Body of pancreas (tissue), 4 donors: ENCODE data around the gene CAMTA1. TPM values are rescaled to one million over a fixed set of nuclear protein-coding genes. Genes with fewer than 3 reads are reported as not detected.

ENCODE experiments used
- ATAC-seq: fragments of 150-250 bp; one replicate; pipeline ENCODE4 v1.9.1; 2016
- DNase-seq, 4 donors: peaks; one replicate each; pipeline ENCODE4 v3.0.0-alpha.2; 2019
- H3K27ac ChIP-seq, 4 donors: fragments of 200-600 bp; sonication (generic); 1 replicate in 3 of 4; 2 replicates in 1 of 4; pipeline versions ENCODE4 v1.5.1 to v1.6.1; 2016 to 2019; ENCODE audit warnings: mild to moderate bottlenecking in 1 of 4, mixed read lengths in 1 of 4, moderate library complexity in 1 of 4
- H3K27me3 ChIP-seq, 2 donors: fragments of 200-600 bp; sonication (generic); one replicate each; pipeline ENCODE4 v1.6.0; 2016; ENCODE audit warnings: mild to moderate bottlenecking in 1 of 2
- H3K36me3 ChIP-seq, 2 donors: fragments of 200-600 bp; sonication (generic); replicated peaks in 1 of 2; 2 replicates each; pipeline ENCODE4 v1.5.1; 2016; ENCODE audit warnings: low read depth in 2 of 2; ENCODE audit not compliant: insufficient read depth in 1 of 2
- H3K4me1 ChIP-seq: fragments of 200-600 bp; sonication (generic); one replicate; pipeline ENCODE4 v1.6.0; 2016
- H3K4me3 ChIP-seq, 2 donors: fragments of 200-600 bp; sonication (generic); 1 replicate in 1 of 2; 2 replicates in 1 of 2; pipeline ENCODE4 v1.5.1; 2016 to 2019
- H3K9me3 ChIP-seq, 3 donors: fragments of 200-600 bp; sonication (generic); 1 replicate in 2 of 3; 2 replicates in 1 of 3; pipeline ENCODE4 v1.5.1; 2016
- POLR2A ChIP-seq, 3 donors: fragments of 450-650 bp; IDR thresholded peaks; one replicate each; pipeline ENCODE4 v1.6.1; 2016; ENCODE audit warnings: antibody characterized with exemption in 3 of 3, mild to moderate bottlenecking in 2 of 3
- WGBS, 2 donors: methylation state at CpG; one replicate each; pipeline ENCODE4 v1.1.5; 2017; 5-methylcytosine and 5-hydroxymethylcytosine counted together
- intact Hi-C: fragments of 100-400 bp; cut with DNase I; formaldehyde crosslinking; loops from one replicate; pipeline ENCODE4 v1.15.1; 2023
- total RNA-seq, 2 donors: library from RNA; depleted of rRNA; stranded (reverse); fragments of >200 nt; gene quantifications; one replicate each; pipeline ENCODE4 v1.1.0, GENCODE V29; 2016
- TF ChIP-seq, protein P1 (sequence below), 7 experiments: fragments of 450-650 bp in 4 of 7; fragments of 200-600 bp in 3 of 7; sonication (generic) in 3 of 7; IDR thresholded peaks; one replicate each; pipeline ENCODE4 v1.5.1; 2016 to 2019; ENCODE audit warnings: antibody characterized with exemption in 7 of 7

The CAMTA1 gene
- total RNA-seq, 2 donors from 2014 or later, result 36.3 to 59.7 TPM

DNA sequence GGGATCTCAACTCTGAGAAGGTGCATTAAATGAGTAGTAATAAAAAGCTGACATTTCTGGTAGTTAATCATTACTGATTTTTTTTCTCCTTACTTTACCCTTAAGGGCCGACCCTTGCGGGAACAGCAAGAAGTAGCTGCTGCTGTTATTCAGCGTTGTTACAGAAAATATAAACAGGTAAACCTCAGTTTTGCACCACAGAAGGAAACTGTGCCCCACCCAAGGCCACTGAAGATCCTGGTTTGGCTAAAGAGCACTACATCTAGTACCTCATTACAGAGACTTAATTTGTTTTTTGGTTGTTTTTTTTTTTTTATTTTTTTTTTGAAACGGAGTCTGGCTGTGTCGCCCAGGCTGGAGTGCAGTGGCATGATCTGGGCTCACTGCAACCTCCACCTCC lies 962.4 kb downstream of the CAMTA1 start:
- ATAC-seq (no peak), DNase-seq (no peak)
- Histone ChIP-seq H3K4me1 (peaks cover 4% of the 10 kb centered on the region), H3K4me3 (no peak overlapping the region), H3K36me3 (no peaks in the 10 kb centered on the region), H3K27me3 (no peaks in the 10 kb centered on the region), H3K9me3 (no peaks in the 10 kb centered on the region), H3K27ac (no peak overlapping the region)
- TF ChIP-seq POLR2A (IDR thresholded peaks at IDR 0.05), result no peak
- TF ChIP-seq, protein P1, sequence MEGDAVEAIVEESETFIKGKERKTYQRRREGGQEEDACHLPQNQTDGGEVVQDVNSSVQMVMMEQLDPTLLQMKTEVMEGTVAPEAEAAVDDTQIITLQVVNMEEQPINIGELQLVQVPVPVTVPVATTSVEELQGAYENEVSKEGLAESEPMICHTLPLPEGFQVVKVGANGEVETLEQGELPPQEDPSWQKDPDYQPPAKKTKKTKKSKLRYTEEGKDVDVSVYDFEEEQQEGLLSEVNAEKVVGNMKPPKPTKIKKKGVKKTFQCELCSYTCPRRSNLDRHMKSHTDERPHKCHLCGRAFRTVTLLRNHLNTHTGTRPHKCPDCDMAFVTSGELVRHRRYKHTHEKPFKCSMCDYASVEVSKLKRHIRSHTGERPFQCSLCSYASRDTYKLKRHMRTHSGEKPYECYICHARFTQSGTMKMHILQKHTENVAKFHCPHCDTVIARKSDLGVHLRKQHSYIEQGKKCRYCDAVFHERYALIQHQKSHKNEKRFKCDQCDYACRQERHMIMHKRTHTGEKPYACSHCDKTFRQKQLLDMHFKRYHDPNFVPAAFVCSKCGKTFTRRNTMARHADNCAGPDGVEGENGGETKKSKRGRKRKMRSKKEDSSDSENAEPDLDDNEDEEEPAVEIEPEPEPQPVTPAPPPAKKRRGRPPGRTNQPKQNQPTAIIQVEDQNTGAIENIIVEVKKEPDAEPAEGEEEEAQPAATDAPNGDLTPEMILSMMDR (IDR thresholded peaks at IDR 0.05), result no peak
- WGBS, 2 donors, result 75 to 79% methylated on average over 5 of the region's 5 CpGs
- intact Hi-C loops, result no loop called here

- no peak for DNase-seq
- Histone ChIP-seq H3K27ac (no peak overlapping the region), H3K27me3 (no peaks in the 10 kb centered on the region), H3K9me3 (no peaks in the 10 kb centered on the region), H3K4me3 (no peak overlapping the region), H3K36me3 (no peaks in the 10 kb centered on the region), H3K4me1 (peaks cover 9% of the 10 kb centered on the region)
- ATAC-seq, result no peak
- TF ChIP-seq, protein P1 (IDR thresholded peaks at IDR 0.05), result no peak
- no peak for TF ChIP-seq POLR2A (IDR thresholded peaks at IDR 0.05)
- WGBS, 2 donors, result 48 to 54% methylated on average over 5 of the region's 5 CpGs
- intact Hi-C loops, result no loop called here
These were observed 963.9 kb downstream of the CAMTA1 start for GRCh38 chr1:7749126-7749525.

GRCh38 chr1:7751174-7751573 lies 965.9 kb downstream of the CAMTA1 start:
- TF ChIP-seq POLR2A (IDR thresholded peaks at IDR 0.05), result no peak
- TF ChIP-seq, protein P1 (IDR thresholded peaks at IDR 0.05), result no peak
- ATAC-seq (no peak), DNase-seq (no peak)
- peaks cover 9% of the 10 kb centered on the region for H3K4me1 ChIP-seq
- no peaks in the 10 kb centered on the region for H3K27me3 ChIP-seq
- no peak overlapping the region for H3K27ac ChIP-seq
- H3K4me3 ChIP-seq, result no peak overlapping the region
- no peaks in the 10 kb centered on the region for H3K36me3 ChIP-seq
- H3K9me3 ChIP-seq, result no peaks in the 10 kb centered on the region
- 82 to 89% methylated on average over 11 of the region's 11 CpGs for WGBS, 2 donors
- intact Hi-C loops, result loop anchor here (2.0 kb wide), 1 partner anchor 86 kb away; no protein-coding TSS in a partner anchor

DNA sequence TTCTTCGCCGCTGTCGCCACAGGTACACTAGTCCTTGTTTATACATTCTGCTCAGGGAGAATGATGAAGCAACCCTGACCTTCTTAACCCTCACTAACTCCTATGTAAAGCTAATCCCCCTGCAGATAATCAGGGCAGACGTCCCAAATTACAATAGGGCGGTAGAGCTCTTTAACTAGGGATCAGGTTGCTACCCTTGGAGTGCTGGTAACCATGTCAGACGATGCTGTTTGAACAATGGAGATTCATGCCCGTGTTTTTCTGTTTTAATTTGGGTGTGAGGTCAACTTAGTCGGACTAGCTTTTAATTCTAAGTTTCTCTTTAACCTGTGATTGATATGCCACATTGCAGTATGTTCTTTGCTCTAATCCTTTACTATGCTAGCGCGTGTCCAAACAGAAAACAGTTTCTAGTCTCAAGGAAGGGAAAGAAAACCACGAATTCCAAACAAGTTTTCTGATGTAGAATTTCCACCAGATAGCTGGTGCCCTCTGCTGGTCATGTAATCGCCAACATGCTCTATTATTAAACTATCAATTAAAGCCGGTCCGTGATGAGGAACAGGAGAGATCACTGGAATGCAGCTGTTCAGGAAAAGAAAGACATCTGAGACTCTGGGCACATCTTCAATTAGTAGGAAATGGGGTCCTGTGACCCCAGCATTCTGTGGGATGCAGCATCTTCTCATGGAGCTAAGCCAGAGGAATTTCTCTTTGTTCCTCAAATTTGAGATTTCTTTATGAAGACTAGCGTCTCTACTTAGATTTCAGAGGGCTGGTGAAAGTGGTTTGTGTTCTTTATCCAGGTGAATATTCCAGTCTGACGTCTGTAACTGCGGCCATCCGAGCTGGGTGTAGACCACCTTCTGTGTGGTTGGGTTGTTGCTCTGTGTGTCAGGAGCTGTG lies 967.5 kb downstream of the CAMTA1 start:
- DNase-seq (peak; percentile 71 to 82 (median 76)), ATAC-seq (peak; percentile 84)
- 10 to 13% methylated on average over 18 of the region's 18 CpGs for WGBS, 2 donors

More for the DNA sequence above, 967.5 kb downstream of the CAMTA1 start:
- Histone ChIP-seq H3K4me1 (peaks cover 9% of the 10 kb centered on the region), H3K27ac (no peak overlapping the region), H3K27me3 (no peaks in the 10 kb centered on the region), H3K36me3 (no peaks in the 10 kb centered on the region), H3K4me3 (no peak overlapping the region), H3K9me3 (no peaks in the 10 kb centered on the region)
- TF ChIP-seq, protein P1 (IDR thresholded peaks at IDR 0.05), result peak; percentile 51 to 90 (median 80)
- no peak for TF ChIP-seq POLR2A (IDR thresholded peaks at IDR 0.05)
- intact Hi-C loops, result no loop called here
